HG02938 (cell line): ENCODE data around the gene RNF6.
"Not testable (repeated sequence)": the region's sequence is repeated elsewhere in the genome, so short reads cannot be mapped to it uniquely, and the experiment has no call there.

Source experiments
- ATAC-seq: cut with Tn5 transposase; IDR thresholded peaks from one replicate; pipeline ENCODE4 v1.9.1; 2021; ENCODE audit warnings: mild to moderate bottlenecking, moderate library complexity; ENCODE audit not compliant: unreplicated experiment

The RNF6 gene

DNA sequence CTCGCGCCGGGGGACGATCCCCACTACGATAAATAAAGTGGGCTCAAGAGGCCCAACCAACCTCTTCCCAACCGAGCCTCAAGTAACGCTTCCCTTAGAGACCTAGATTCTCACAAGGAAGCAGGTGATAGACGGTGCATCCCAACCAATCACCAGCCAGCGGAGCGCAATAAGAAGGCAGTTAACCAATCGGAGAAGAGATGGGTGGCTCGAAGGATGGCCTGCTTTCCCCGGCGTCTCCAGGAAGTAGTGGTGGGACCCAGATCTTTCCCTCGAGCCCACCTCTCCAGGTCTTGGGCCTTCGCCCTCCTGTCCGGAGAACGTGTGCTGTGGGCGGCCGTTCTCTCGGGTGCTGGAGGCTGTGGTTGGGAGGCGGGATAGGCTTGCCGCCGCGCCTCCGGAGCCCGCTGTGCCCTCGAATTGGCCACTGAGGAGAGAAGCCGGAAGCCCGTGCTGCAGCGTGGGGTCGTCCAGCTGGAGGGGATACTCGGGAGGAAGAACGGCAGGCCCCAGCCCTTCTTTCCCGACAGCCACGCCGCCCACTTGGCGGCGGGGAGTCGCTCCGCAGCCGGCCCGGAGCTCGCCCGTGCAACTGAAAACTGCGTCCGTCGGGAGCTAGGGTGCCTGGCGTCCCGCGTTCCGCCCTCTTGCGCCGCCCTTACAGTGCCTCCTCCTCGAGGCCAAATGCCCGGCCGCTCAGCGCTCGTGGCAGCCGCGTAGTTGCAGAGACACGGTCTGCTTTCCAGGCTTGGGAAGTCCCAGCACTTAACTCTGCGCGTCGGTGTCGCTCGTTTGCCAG, at the start of gene RNF6:
TSS of gene RNF6 (minus strand) at position 594 of the 799 bp plus-strand sequence. CDS start 2,665 bp downstream, outside the sequence.
- ATAC-seq, result peak; percentile 95

- no peak for ATAC-seq
Measured at GRCh38 chr13:26270707-26271106, 48.6 kb upstream of the RNF6 start.

DNA sequence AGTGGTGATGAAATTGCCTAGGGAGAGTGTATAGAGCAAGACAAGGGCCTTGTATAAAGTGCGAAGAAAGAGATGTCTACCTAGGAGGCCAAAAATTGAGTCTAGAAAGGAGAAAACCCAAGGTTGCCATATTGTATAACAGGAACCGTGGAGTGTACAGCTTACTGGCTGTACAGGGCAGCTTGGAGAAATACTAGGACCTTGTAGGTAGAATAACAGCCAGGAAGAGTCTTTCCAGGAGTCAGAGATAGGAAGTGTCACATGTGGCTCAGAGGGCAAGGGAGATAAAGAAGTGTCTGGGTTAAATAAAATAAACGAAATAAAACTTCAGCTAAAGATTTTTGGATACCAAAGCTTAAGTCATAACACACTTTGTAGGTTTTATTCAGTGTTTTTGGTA, 44.2 kb upstream of the RNF6 start:
- ATAC-seq, result no peak

DNA sequence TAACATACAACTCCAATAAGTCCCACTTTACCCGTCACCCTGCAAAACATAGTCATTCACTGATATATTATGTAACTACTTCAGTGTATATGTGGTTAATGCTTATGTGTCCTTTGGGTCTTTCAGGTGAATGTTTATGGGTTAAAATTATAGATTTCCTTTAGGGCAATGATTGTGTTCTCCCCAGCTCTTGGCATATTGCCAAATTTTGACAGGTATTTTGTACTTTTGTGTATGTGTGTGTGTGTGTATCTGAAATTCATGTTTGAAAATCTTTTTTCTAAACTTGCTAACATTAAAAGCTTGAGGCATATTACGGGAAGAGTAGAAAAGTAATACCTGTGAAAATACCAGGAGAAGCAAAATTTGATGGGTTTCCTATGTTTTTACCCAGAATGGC, 40.0 kb upstream of the RNF6 start:
- ATAC-seq, result no peak

DNA sequence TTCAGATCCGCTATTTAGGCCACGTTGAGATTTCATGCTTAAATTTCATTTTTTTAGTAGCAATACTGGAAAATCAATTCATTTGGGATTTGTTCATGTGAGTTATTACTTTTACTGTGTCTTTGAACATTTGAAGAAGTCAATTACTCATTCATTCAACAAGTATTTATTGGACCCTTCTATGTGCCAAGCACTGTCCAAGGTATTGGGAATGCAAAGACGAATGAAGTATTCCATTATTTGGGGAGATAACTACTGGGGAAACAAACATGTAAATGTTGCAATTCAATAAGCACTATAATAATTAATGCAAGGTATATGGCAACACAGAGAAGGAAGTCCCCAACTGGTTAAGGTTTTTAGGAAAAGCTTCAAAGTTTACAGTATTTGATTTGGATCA, 37.5 kb upstream of the RNF6 start:
- ATAC-seq, result no peak

GRCh38 chr13:26257049-26257448, 34.9 kb upstream of the RNF6 start:
- no peak for ATAC-seq

DNA sequence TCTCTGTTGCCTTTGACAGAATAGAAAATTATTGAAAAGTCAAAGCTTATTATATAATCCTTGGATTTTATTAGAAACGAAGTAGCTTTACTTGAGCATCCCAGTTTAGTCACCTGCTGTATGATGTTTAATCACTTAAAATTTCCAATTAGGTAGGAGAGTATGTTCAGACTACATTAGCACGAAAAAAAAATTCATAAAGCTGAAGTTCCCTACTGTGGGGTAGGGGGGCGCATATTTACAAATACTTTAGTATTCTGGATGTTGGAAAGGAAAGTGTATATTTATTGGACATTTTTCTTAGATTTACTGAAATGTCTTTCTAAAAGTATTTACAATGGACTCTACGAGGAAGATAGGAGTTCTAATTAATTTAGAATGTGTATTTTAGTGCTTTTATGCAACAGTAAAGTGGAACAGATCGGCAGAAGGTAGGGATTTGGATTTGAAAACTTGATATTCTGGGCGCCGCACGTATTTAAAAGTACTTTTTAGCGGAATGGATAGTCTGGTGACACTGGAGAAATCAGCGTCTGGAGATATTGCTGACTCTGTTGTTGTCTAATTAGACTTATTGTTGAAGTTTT, 33.7 kb upstream of the RNF6 start:
- ATAC-seq, result no peak

GRCh38 chr13:26255115-26255514, 33.0 kb upstream of the RNF6 start:
- ATAC-seq, result no peak

DNA sequence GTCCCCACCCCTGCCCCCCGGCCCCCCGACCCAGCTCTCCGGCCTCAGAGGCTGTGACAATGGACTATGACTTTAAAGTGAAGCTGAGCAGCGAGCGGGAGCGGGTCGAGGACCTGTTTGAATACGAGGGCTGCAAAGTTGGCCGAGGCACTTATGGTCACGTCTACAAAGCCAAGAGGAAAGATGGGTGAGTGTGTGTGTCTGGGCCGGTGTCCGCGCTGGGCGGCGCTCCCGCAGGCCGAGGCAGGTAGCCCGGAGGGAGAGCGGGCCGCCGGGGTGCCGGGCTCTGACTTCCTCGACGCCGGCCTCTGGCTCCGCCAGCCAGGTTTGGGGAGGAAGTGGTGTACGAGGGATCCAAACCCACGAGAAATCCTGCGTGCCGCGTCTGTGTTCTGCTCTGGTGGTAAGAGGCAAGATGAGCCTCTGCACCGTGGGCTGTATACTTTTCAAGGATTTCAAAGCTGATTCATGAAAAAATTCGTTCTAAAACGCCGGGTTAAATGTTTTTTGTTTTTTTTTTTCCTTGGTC, 32.5 kb upstream of the RNF6 start:
- peak; percentile 16 for ATAC-seq

GRCh38 chr13:26253787-26254582, 31.9 kb upstream of the RNF6 start, which contains the start of gene CDK8:
TSS of gene CDK8 (plus strand) at chr13:26254129. CDS start at chr13:26254642, 513 bp downstream.
- peak; percentile 91 for ATAC-seq

DNA sequence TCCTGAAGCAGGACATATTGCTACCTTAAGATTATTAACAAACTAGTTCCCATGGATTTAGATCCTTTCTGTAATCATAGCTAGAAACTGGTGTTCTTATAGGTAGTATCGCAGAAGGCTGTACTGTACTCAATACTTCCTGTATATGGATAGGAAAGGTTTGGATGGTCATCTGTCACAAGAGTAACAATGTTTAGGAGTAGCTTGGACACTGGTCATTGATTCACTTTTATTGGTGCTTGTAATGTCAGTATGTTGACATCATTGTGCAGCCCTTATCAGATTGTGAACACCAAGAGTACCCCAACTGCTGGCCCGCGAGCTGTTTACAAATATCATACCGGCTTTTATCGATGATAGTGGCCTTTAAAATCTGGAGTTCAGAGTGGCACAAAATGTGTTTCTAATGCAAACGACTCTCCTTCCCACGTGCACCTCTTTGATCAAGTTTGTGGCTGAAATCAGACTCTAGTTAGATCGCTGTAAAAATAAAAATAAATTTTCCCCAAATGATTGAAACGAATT, 31.2 kb upstream of the RNF6 start:
- ATAC-seq, result no peak

- ATAC-seq, result not testable (repeated sequence)
Measured at GRCh38 chr13:26252006-26252405, 29.9 kb upstream of the RNF6 start.

- no peak for ATAC-seq
Measured at GRCh38 chr13:26249551-26249950, 27.4 kb upstream of the RNF6 start.

DNA sequence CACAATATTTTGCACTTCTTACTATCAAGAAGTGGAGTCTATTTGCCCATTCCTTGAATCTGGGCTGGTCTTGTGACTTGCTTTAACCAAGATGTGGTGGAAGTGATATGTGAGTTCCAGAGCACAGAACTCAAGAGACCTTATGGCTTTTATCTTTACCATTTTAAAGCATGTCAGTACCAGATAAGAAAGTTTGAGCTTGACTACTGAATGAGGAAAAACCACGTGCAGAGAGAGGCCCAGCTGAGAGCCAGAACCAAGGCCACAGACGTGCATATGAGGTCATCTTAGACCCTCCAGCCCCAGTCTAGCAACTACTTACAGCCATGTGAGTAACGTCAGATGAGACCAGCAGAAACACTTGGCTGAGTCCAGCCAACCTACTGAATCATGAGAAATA, 25.5 kb upstream of the RNF6 start:
- no peak for ATAC-seq

- ATAC-seq, result no peak
Measured at GRCh38 chr13:26247011-26247410, 24.9 kb upstream of the RNF6 start.

- no peak for ATAC-seq
Measured at GRCh38 chr13:26246154-26246553, 24.0 kb upstream of the RNF6 start.

DNA sequence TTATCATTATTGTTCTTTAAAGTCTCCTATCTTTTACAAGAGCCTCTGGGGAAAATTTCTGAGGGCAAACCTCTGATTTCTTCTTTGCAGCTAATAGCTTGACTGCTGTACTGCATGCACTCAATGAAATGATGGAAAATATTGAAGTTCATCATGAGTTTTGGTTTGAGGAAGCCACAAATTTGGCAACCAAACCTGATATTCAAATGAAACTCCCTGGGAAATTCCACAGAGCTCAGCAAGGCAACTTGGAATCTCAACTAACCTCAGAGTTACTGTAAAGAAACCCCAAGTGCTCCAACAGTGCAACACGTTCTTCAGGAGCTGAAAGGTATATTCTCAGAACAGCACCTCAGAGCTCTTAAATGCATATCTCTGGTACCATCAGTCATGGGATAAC, 14.2 kb upstream of the RNF6 start:
- ATAC-seq, result no peak

- ATAC-seq, result no peak
Measured at GRCh38 chr13:26230703-26231102, 8.6 kb upstream of the RNF6 start.

DNA sequence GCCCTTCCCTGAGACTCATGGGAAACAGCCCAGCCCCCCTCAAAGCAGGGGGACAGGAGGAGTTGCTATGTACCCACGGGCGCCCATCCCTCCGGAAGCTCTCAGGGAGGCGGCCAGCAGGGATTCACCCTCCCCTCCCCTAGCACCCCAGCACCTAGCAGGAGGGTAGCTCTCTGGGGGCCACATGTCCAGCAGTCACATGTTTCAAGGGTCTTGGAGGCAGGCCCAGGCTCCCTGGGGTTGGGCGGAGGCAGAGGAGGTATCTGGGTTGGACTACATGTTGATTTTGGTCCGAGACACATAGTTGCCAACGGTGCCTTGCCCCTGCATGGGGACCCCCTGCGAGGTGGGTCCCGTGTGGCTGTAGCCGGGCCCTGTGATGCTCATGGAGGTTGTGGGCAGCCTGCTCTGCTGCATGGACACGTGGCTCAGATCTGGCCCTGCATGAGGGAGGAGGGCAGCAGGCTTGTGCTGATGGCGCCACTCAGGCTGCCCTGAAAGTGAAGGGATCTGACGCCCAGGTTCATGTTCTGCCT, 7.0 kb upstream of the RNF6 start:
- no peak for ATAC-seq

GRCh38 chr13:26228096-26228495, 6.0 kb upstream of the RNF6 start:
- no peak for ATAC-seq
